Activated CD4-positive, alpha-beta T cell treated with anti-CD3 and anti-CD28 coated beads, Interleukin-2, amount 10 ng/mL, durations not matched to agents 7 days and 5 days (primary cell): ENCODE measurements around the gene LRRC23. TPM values are rescaled to one million over a fixed set of nuclear protein-coding genes. Genes with fewer than 3 reads are reported as not detected.
"Not testable (repeated sequence)": the region's sequence is repeated elsewhere in the genome, so short reads cannot be mapped to it uniquely, and the experiment has no call there.

Experiments used
- CTCF ChIA-PET: fragments of 350-600 bp; sonication (Branson Sonifier 250); formaldehyde crosslinking; loops from one replicate; lab custom pipeline; 2021; ENCODE audit warnings: antibody characterized with exemption; lab: Charles Lee
- POLR2A ChIA-PET: fragments of 350-600 bp; sonication (Branson Sonifier 250); formaldehyde crosslinking; loops from one replicate; lab custom pipeline; 2021; ENCODE audit warnings: antibody characterized with exemption; lab: Charles Lee
- DNase-seq: peaks from one replicate; pipeline ENCODE4 v3.0.0-alpha.2; 2020
- H3K27ac Mint-ChIP-seq: one replicate; pipeline ENCODE4 v1.8.0; 2021; ENCODE audit warnings: mild to moderate bottlenecking, moderate library complexity, mixed read lengths
- H3K27me3 Mint-ChIP-seq: one replicate; pipeline ENCODE4 v1.8.0; 2021; ENCODE audit warnings: mixed read lengths
- H3K36me3 Mint-ChIP-seq: one replicate; pipeline ENCODE4 v1.8.0; 2021; ENCODE audit warnings: low read depth, mixed read lengths
- H3K4me1 Mint-ChIP-seq: one replicate; pipeline ENCODE4 v1.8.0; 2021; ENCODE audit warnings: mixed read lengths
- H3K4me3 Mint-ChIP-seq: one replicate; pipeline ENCODE4 v1.8.0; 2021; ENCODE audit warnings: mild to moderate bottlenecking, moderate library complexity, mixed read lengths
- H3K9me3 Mint-ChIP-seq: one replicate; pipeline ENCODE4 v1.8.0; 2021; ENCODE audit warnings: mixed read lengths
- total RNA-seq, 2 experiments: library from RNA; stranded (reverse); gene quantifications; one replicate each; pipeline ENCODE4 v1.2.3, GENCODE V29; 2021

LRRC23 gene
- total RNA-seq, 2 experiments from 2014 or later, result 4.4 to 5.2 TPM

- POLR2A ChIA-PET, H3K27ac Mint-ChIP-seq, H3K27me3 Mint-ChIP-seq, DNase-seq, H3K9me3 Mint-ChIP-seq, H3K4me3 Mint-ChIP-seq: not testable (repeated sequence)
- Mint-ChIP-seq H3K36me3 (peaks cover 14% of the 10 kb centered on the region), H3K4me1 (peaks cover 12% of the 10 kb centered on the region)
- CTCF ChIA-PET, result interaction anchor here (1.1 to 3.6 kb wide), 3 partner anchors 10 to 12 kb away, joined by 3 to 29 read pairs (median 4); no protein-coding TSS in a partner anchor
Measured at GRCh38 chr12:6879824-6880223, 24.8 kb upstream of the LRRC23 start.

GRCh38 chr12:6883252-6883651, 21.4 kb upstream of the LRRC23 start:
- no peaks in the 10 kb centered on the region for H3K27me3 Mint-ChIP-seq

GRCh38 chr12:6883683-6884082, 20.9 kb upstream of the LRRC23 start:
- no peaks in the 10 kb centered on the region for H3K9me3 Mint-ChIP-seq

More at GRCh38 chr12:6883252-6883651, 21.4 kb upstream of the LRRC23 start:
- H3K4me3 Mint-ChIP-seq, result no peak overlapping the region
- no peak overlapping the region for H3K27ac Mint-ChIP-seq
- ChIA-PET POLR2A (no interaction called here), CTCF (interaction anchor here (3.6 to 5.5 kb wide), 2 partner anchors 8 to 12 kb away, joined by 29 to 45 read pairs; partner anchors contain the start of gene SPSB2)
- peaks cover 3% of the 10 kb centered on the region for H3K36me3 Mint-ChIP-seq
- peaks cover under 1% of the 10 kb centered on the region for H3K4me1 Mint-ChIP-seq
- H3K9me3 Mint-ChIP-seq, result no peaks in the 10 kb centered on the region
- DNase-seq, result no peak

GRCh38 chr12:6884539-6884938, 20.1 kb upstream of the LRRC23 start:
- H3K4me1 Mint-ChIP-seq, result peaks cover 4% of the 10 kb centered on the region
- peaks cover 4% of the 10 kb centered on the region for H3K36me3 Mint-ChIP-seq
- DNase-seq, result no peak
- ChIA-PET CTCF (interaction anchor here (0.6 to 5.5 kb wide), 4 partner anchors 13 to 276 kb away, joined by 3 to 45 read pairs (median 4); partner anchors contain the start of gene SPSB2), POLR2A (no interaction called here)
- no peaks in the 10 kb centered on the region for H3K27me3 Mint-ChIP-seq
- no peaks in the 10 kb centered on the region for H3K9me3 Mint-ChIP-seq
- no peak overlapping the region for H3K27ac Mint-ChIP-seq
- H3K4me3 Mint-ChIP-seq, result no peak overlapping the region

More at GRCh38 chr12:6883683-6884082, 20.9 kb upstream of the LRRC23 start:
- Mint-ChIP-seq H3K4me3 (no peak overlapping the region), H3K27me3 (no peaks in the 10 kb centered on the region), H3K27ac (no peak overlapping the region), H3K36me3 (peaks cover 3% of the 10 kb centered on the region), H3K4me1 (peaks cover 3% of the 10 kb centered on the region)
- CTCF ChIA-PET, result interaction anchor here (3.6 to 5.5 kb wide), 2 partner anchors 8 to 12 kb away, joined by 29 to 45 read pairs; partner anchors contain the start of gene SPSB2
- DNase-seq, result no peak
- POLR2A ChIA-PET, result no interaction called here

GRCh38 chr12:6886206-6886999, 18.2 kb upstream of the LRRC23 start:
- CTCF ChIA-PET, result interaction anchor here (0.6 to 5.5 kb wide), 3 partner anchors 14 to 18 kb away, joined by 3 to 45 read pairs (median 7); partner anchors contain the start of gene SPSB2
- H3K36me3 Mint-ChIP-seq, DNase-seq, H3K27ac Mint-ChIP-seq, H3K9me3 Mint-ChIP-seq, H3K27me3 Mint-ChIP-seq, POLR2A ChIA-PET, H3K4me3 Mint-ChIP-seq: not testable (repeated sequence)
- peaks cover 16% of the 10 kb centered on the region for H3K4me1 Mint-ChIP-seq

- DNase-seq, result no peak
- H3K27me3 Mint-ChIP-seq, result no peaks in the 10 kb centered on the region
- H3K9me3 Mint-ChIP-seq, result no peaks in the 10 kb centered on the region
- CTCF ChIA-PET, result interaction anchor here (0.7 to 1.0 kb wide), 2 partner anchors 15 to 45 kb away, joined by 3 read pairs; partner anchors contain the start of gene SPSB2
- peaks cover 26% of the 10 kb centered on the region for H3K4me1 Mint-ChIP-seq
- H3K4me3 Mint-ChIP-seq, result no peak overlapping the region
- H3K36me3 Mint-ChIP-seq, result peaks cover 14% of the 10 kb centered on the region
- POLR2A ChIA-PET, result no interaction called here
- H3K27ac Mint-ChIP-seq, result no peak overlapping the region
Measured at GRCh38 chr12:6887460-6887859, 17.2 kb upstream of the LRRC23 start.

- Mint-ChIP-seq H3K9me3 (no peaks in the 10 kb centered on the region), H3K27me3 (no peaks in the 10 kb centered on the region), H3K36me3 (peaks cover 14% of the 10 kb centered on the region), H3K4me3 (no peak overlapping the region), H3K4me1 (peaks cover 29% of the 10 kb centered on the region), H3K27ac (no peak overlapping the region)
- POLR2A ChIA-PET, result no interaction called here
- CTCF ChIA-PET, result interaction anchor here (1.2 to 1.4 kb wide), 2 partner anchors 16 to 334 kb away, joined by 3 to 5 read pairs; partner anchors contain the start of gene SPSB2
- DNase-seq, result no peak
Measured at GRCh38 chr12:6888360-6888759, 16.3 kb upstream of the LRRC23 start.

DNA sequence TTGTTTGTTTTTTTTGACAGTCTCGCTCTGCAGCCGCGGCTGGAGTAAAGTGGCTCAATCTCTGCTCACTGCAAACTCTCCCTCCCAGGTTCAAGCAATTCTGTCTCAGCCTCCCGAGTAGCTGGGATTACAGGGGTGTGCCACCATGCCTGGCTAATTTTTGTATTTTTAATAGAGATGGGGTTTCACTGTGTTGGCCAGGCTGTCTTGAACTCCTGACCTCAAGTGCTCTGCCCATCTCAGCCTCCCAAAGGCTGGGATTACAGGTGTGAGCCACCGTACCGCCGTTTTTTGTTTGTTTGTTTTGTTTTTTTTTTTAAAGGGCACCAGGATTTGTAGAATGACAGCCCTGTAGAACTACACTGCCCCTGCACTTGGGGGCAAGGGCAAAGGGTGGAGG, 15.8 kb upstream of the LRRC23 start:
- DNase-seq, POLR2A ChIA-PET, H3K27me3 Mint-ChIP-seq, H3K9me3 Mint-ChIP-seq, H3K4me3 Mint-ChIP-seq: not testable (repeated sequence)
- H3K4me1 Mint-ChIP-seq, result peaks cover 29% of the 10 kb centered on the region
- peak overlapping the region; percentile 9 for H3K27ac Mint-ChIP-seq
- CTCF ChIA-PET, result interaction anchor here (1.0 to 1.4 kb wide), 3 partner anchors 16 to 335 kb away, joined by 3 to 5 read pairs (median 3); partner anchors contain the start of gene SPSB2
- H3K36me3 Mint-ChIP-seq, result peaks cover 14% of the 10 kb centered on the region

- DNase-seq, H3K27me3 Mint-ChIP-seq, H3K9me3 Mint-ChIP-seq, POLR2A ChIA-PET: not testable (repeated sequence)
- H3K4me1 Mint-ChIP-seq, result peaks cover 29% of the 10 kb centered on the region
- peak overlapping the region; percentile 96 for H3K27ac Mint-ChIP-seq
- H3K36me3 Mint-ChIP-seq, result peaks cover 12% of the 10 kb centered on the region
- CTCF ChIA-PET, result interaction anchor here (1.0 to 1.4 kb wide), 3 partner anchors 14 to 78 kb away, joined by 3 to 7 read pairs (median 3); no protein-coding TSS in a partner anchor
- H3K4me3 Mint-ChIP-seq, result peak overlapping the region; percentile 82
Measured at GRCh38 chr12:6889775-6890573, 14.6 kb upstream of the LRRC23 start.

GRCh38 chr12:6890789-6891645, 13.6 kb upstream of the LRRC23 start:
- ChIA-PET CTCF (interaction anchor here (0.6 to 4.0 kb wide), 48 partner anchors 9 to 440 kb away, joined by 3 to 42 read pairs (median 5); partner anchors contain the start of genes ATN1, C12orf57, C1RL and CDCA3), POLR2A (interaction anchor here (0.8 to 1.6 kb wide), 7 partner anchors 17 to 53 kb away, joined by 3 to 10 read pairs (median 4); partner anchors contain the start of genes C12orf57, CDCA3, RNU7-1 and SPSB2)
- peaks cover 10% of the 10 kb centered on the region for H3K36me3 Mint-ChIP-seq
- no peaks in the 10 kb centered on the region for H3K9me3 Mint-ChIP-seq
- peak overlapping the region; percentile 82 for H3K4me3 Mint-ChIP-seq
- no peaks in the 10 kb centered on the region for H3K27me3 Mint-ChIP-seq
- peaks cover 29% of the 10 kb centered on the region for H3K4me1 Mint-ChIP-seq
- peak; percentile 98 for DNase-seq
- peak overlapping the region; percentile 96 for H3K27ac Mint-ChIP-seq

DNA sequence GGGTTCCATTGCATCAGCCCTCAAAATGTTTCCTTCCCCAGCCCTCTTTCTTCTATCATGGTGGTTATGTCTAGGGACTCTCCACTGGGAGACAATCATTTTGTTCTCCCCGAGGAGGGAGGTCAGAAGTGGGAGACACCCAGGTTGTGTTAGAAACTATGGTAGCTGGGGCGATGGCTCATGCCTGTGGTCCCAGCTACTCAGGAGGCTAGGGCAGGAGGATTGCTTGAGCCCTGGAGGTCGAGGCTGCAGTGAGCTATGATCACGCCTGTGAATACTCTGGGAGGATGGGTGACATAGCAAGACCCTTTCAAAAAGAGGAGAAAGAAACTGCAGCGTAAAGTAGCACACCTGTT, 13.0 kb upstream of the LRRC23 start:
- peaks cover 10% of the 10 kb centered on the region for H3K36me3 Mint-ChIP-seq
- H3K27ac Mint-ChIP-seq, result peak overlapping the region; percentile 92
- POLR2A ChIA-PET, result interaction anchor here (0.6 to 1.6 kb wide), 6 partner anchors 17 to 129 kb away, joined by 3 to 10 read pairs (median 5); partner anchors contain the start of genes C12orf57, RNU7-1, SPSB2 and USP5
- peak overlapping the region; percentile 82 for H3K4me3 Mint-ChIP-seq
- no peaks in the 10 kb centered on the region for H3K27me3 Mint-ChIP-seq
- CTCF ChIA-PET, result interaction anchor here (0.6 to 4.0 kb wide), 42 partner anchors 8 to 440 kb away, joined by 3 to 42 read pairs (median 6); partner anchors contain the start of genes ATN1, C12orf57, C1RL and CDCA3
- DNase-seq, result no peak
- peaks cover 29% of the 10 kb centered on the region for H3K4me1 Mint-ChIP-seq
- H3K9me3 Mint-ChIP-seq, result no peaks in the 10 kb centered on the region
